Liver (tissue), 9 donors: ENCODE results near the gene GATAD2B. TPM values are rescaled to one million over a fixed set of nuclear protein-coding genes. Genes with fewer than 3 reads are reported as not detected.

Source experiments
- DNase-seq: peaks from one replicate; pipeline ENCODE4 v3.0.0-alpha.2; 2017; ENCODE audit warnings: low spot score
- H3K27ac ChIP-seq, 2 donors: one replicate each; pipeline ENCODE4 v1.7.0; 2013; ENCODE audit warnings: inconsistent platforms in 2 of 2, low read length in 2 of 2, control low read depth in 1 of 2, low read depth in 1 of 2, mild to moderate bottlenecking in 1 of 2
- H3K27me3 ChIP-seq, 4 donors: one replicate each; pipeline versions ENCODE4 v1.6.1 to v1.7.0; 2013; ENCODE audit warnings: low read length in 3 of 4, inconsistent platforms in 1 of 4, mild to moderate bottlenecking in 1 of 4, moderate library complexity in 1 of 4; ENCODE audit not compliant: control insufficient read depth in 4 of 4, insufficient read depth in 4 of 4
- H3K36me3 ChIP-seq, 4 donors: one replicate each; pipeline versions ENCODE4 v1.6.1 to v1.7.0; 2013; ENCODE audit warnings: low read length in 3 of 4, mild to moderate bottlenecking in 3 of 4, low read depth in 1 of 4, moderate library complexity in 1 of 4; ENCODE audit not compliant: control insufficient read depth in 4 of 4, insufficient read depth in 3 of 4
- H3K4me1 ChIP-seq, 4 donors: one replicate each; pipeline versions ENCODE4 v1.6.1 to v1.7.0; 2013; ENCODE audit warnings: low read length in 3 of 4, mild to moderate bottlenecking in 3 of 4, moderate library complexity in 1 of 4; ENCODE audit not compliant: control insufficient read depth in 4 of 4, insufficient read depth in 4 of 4
- H3K4me3 ChIP-seq, 3 donors: one replicate each; pipeline versions ENCODE4 v1.6.1 to v1.7.0; 2013; ENCODE audit warnings: low read length in 3 of 3, control low read depth in 1 of 3, low read depth in 1 of 3, mild to moderate bottlenecking in 1 of 3
- H3K9ac ChIP-seq, 2 donors: one replicate each; pipeline ENCODE4 v1.7.0; 2013; ENCODE audit warnings: low read length in 2 of 2, mild to moderate bottlenecking in 2 of 2, moderate library complexity in 2 of 2, control low read depth in 1 of 2, low read depth in 1 of 2
- H3K9me3 ChIP-seq, 4 donors: one replicate each; pipeline versions ENCODE4 v1.6.1 to v1.7.0; 2013; ENCODE audit warnings: low read length in 3 of 4; ENCODE audit not compliant: control insufficient read depth in 4 of 4
- ATF3 ChIP-seq: IDR thresholded peaks from 2 replicates; pipeline ENCODE4 v1.6.1; 2016; ENCODE audit warnings: antibody characterized with exemption
- EGR1 ChIP-seq, 2 donors: IDR thresholded peaks; 2 replicates each; pipeline ENCODE4 v1.6.1; 2016 to 2018; ENCODE audit warnings: antibody characterized with exemption in 2 of 2, low read depth in 2 of 2
- FOXA1 ChIP-seq: IDR thresholded peaks from 2 replicates; pipeline ENCODE4 v1.6.1; 2016; ENCODE audit warnings: antibody characterized with exemption
- FOXA2 ChIP-seq: IDR thresholded peaks from 2 replicates; pipeline ENCODE4 v1.6.1; 2016; ENCODE audit warnings: antibody characterized with exemption
- GABPA ChIP-seq, 2 donors: IDR thresholded peaks in 1 of 2; conservative IDR thresholded peaks in 1 of 2; 2 replicates each; pipeline ENCODE4 v1.6.1; 2016; ENCODE audit warnings: antibody characterized with exemption in 2 of 2, mild to moderate bottlenecking in 1 of 2, moderate library complexity in 1 of 2
- HNF4A ChIP-seq, 2 donors: conservative IDR thresholded peaks; 2 replicates each; pipeline ENCODE4 v1.6.1; 2016; ENCODE audit warnings: antibody characterized with exemption in 2 of 2, mild to moderate bottlenecking in 2 of 2
- HNF4G ChIP-seq: IDR thresholded peaks from 2 replicates; pipeline ENCODE4 v1.6.1; 2016; ENCODE audit warnings: antibody characterized with exemption
- JUND ChIP-seq, 2 donors: IDR thresholded peaks; 2 replicates each; pipeline ENCODE4 v1.6.1; 2016; ENCODE audit warnings: antibody characterized with exemption in 2 of 2
- NR2F2 ChIP-seq: IDR thresholded peaks from 2 replicates; pipeline ENCODE4 v1.6.1; 2016; ENCODE audit warnings: antibody characterized with exemption
- RAD21 ChIP-seq, 2 donors: IDR thresholded peaks; 2 replicates each; pipeline ENCODE4 v1.6.1; 2016; ENCODE audit warnings: antibody characterized with exemption in 2 of 2, mild to moderate bottlenecking in 2 of 2
- REST ChIP-seq: IDR thresholded peaks from 2 replicates; pipeline ENCODE4 v1.6.1; 2016; ENCODE audit warnings: antibody characterized with exemption, mild to moderate bottlenecking
- RXRA ChIP-seq, 2 donors: IDR thresholded peaks; 2 replicates each; pipeline ENCODE4 v1.6.1; 2017 to 2018; ENCODE audit warnings: antibody characterized with exemption in 2 of 2, mild to moderate bottlenecking in 1 of 2
- SP1 ChIP-seq: IDR thresholded peaks from 2 replicates; pipeline ENCODE4 v1.6.1; 2018; ENCODE audit warnings: antibody characterized with exemption, mild to moderate bottlenecking
- TAF1 ChIP-seq: conservative IDR thresholded peaks from 2 replicates; pipeline ENCODE4 v1.6.1; 2016; ENCODE audit warnings: antibody characterized with exemption, mild to moderate bottlenecking
- YY1 ChIP-seq: IDR thresholded peaks from 2 replicates; pipeline ENCODE4 v1.6.1; 2016; ENCODE audit warnings: antibody characterized with exemption, mild to moderate bottlenecking
- WGBS: extraction: QIAGEN DNeasy Blood & Tissue Kit; methylation state at CpG from one replicate; pipeline ENCODE4 v1.1.7; 2013; 5-methylcytosine and 5-hydroxymethylcytosine counted together
- polyA plus RNA-seq, 2 donors: library from polyadenylated mRNA; stranded (reverse) in 1 of 2; unstranded in 1 of 2; fragments of 200-250 nt in 1 of 2; fragments of >200 nt in 1 of 2; fragmentation: Nextera tagmentation in 1 of 2; extraction: Ambion mirVana in 1 of 2; gene quantifications; one replicate each; pipeline versions ENCODE4 v1.2.1 to v1.2.3, GENCODE V29; 2013 to 2015
- total RNA-seq, 2 donors: library from RNA; depleted of rRNA; stranded (reverse); fragments of >200 nt; gene quantifications; one replicate each; pipeline ENCODE4 v1.2.3, GENCODE V29; 2014
- TF ChIP-seq, protein P1 (sequence below): IDR thresholded peaks from 2 replicates; pipeline ENCODE4 v1.6.1; 2016; ENCODE audit warnings: antibody characterized with exemption
- TF ChIP-seq, protein P2 (sequence below): IDR thresholded peaks from 2 replicates; pipeline ENCODE4 v1.6.1; 2016; ENCODE audit warnings: antibody characterized with exemption
- TF ChIP-seq, protein P3 (sequence below): fragments of 150-350 bp; IDR thresholded peaks from 2 replicates; pipeline ENCODE4 v1.5.1; 2017; ENCODE audit warnings: improper control_type of control experiment, low read depth, low read length; ENCODE audit not compliant: missing input control
- donor health status: healthy.
- donor health status: healthy.
- donor health status: healthy.
- donor health status: healthy.
- donor health status: healthy.

GATAD2B gene
- total and polyA plus RNA-seq, 4 donors = 3.2 to 4.9 (median 3.9) TPM

GRCh38 chr1:153786038-153786790 is 136.6 kb downstream of the GATAD2B start:
- H3K4me1 ChIP-seq = peaks cover 6 to 26% (median 21%) of the 10 kb centered on the region in 4 donors
- no peak overlapping the region for H3K27ac ChIP-seq
- WGBS = 96% methylated on average over 4 of the region's 4 CpGs
- H3K9me3 ChIP-seq = no peaks in the 10 kb centered on the region
- no peak for TF ChIP-seq HNF4A (conservative IDR thresholded peaks at IDR 0.05)
- TF ChIP-seq NR2F2 = no peak
- TF ChIP-seq, protein P1, sequence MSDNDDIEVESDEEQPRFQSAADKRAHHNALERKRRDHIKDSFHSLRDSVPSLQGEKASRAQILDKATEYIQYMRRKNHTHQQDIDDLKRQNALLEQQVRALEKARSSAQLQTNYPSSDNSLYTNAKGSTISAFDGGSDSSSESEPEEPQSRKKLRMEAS = no peak
- TF ChIP-seq, protein P2, sequence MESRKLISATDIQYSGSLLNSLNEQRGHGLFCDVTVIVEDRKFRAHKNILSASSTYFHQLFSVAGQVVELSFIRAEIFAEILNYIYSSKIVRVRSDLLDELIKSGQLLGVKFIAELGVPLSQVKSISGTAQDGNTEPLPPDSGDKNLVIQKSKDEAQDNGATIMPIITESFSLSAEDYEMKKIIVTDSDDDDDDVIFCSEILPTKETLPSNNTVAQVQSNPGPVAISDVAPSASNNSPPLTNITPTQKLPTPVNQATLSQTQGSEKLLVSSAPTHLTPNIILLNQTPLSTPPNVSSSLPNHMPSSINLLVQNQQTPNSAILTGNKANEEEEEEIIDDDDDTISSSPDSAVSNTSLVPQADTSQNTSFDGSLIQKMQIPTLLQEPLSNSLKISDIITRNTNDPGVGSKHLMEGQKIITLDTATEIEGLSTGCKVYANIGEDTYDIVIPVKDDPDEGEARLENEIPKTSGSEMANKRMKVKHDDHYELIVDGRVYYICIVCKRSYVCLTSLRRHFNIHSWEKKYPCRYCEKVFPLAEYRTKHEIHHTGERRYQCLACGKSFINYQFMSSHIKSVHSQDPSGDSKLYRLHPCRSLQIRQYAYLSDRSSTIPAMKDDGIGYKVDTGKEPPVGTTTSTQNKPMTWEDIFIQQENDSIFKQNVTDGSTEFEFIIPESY = no peak
- TF ChIP-seq YY1 = no peak
- TF ChIP-seq RXRA (IDR thresholded peaks at IDR 0.05) = no peak
- TF ChIP-seq, protein P3, sequence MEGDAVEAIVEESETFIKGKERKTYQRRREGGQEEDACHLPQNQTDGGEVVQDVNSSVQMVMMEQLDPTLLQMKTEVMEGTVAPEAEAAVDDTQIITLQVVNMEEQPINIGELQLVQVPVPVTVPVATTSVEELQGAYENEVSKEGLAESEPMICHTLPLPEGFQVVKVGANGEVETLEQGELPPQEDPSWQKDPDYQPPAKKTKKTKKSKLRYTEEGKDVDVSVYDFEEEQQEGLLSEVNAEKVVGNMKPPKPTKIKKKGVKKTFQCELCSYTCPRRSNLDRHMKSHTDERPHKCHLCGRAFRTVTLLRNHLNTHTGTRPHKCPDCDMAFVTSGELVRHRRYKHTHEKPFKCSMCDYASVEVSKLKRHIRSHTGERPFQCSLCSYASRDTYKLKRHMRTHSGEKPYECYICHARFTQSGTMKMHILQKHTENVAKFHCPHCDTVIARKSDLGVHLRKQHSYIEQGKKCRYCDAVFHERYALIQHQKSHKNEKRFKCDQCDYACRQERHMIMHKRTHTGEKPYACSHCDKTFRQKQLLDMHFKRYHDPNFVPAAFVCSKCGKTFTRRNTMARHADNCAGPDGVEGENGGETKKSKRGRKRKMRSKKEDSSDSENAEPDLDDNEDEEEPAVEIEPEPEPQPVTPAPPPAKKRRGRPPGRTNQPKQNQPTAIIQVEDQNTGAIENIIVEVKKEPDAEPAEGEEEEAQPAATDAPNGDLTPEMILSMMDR = no peak
- TF ChIP-seq FOXA1 = no peak
- no peak for TF ChIP-seq TAF1
- no peak for TF ChIP-seq EGR1 (IDR thresholded peaks at IDR 0.05; ENCODE audit: low read depth in 2 of 2)
- no peak for TF ChIP-seq FOXA2
- no peak for TF ChIP-seq GABPA (IDR thresholded peaks at IDR 0.05 in 1 of 2, conservative IDR thresholded peaks at IDR 0.05 in 1 of 2)
- no peak for TF ChIP-seq RAD21 (IDR thresholded peaks at IDR 0.05)
- no peak for TF ChIP-seq REST
- no peak for TF ChIP-seq JUND (IDR thresholded peaks at IDR 0.05)
- TF ChIP-seq HNF4G = no peak
- no peak for TF ChIP-seq SP1
- TF ChIP-seq ATF3 = no peak
- H3K36me3 ChIP-seq = no peaks in the 10 kb centered on the region
- H3K9ac ChIP-seq = no peak overlapping the region
- no peak overlapping the region for H3K4me3 ChIP-seq
- no peak for DNase-seq
- H3K27me3 ChIP-seq = no peaks in the 10 kb centered on the region
